ENCODE measurements around the gene PDZD7.

Gene PDZD7

DNA sequence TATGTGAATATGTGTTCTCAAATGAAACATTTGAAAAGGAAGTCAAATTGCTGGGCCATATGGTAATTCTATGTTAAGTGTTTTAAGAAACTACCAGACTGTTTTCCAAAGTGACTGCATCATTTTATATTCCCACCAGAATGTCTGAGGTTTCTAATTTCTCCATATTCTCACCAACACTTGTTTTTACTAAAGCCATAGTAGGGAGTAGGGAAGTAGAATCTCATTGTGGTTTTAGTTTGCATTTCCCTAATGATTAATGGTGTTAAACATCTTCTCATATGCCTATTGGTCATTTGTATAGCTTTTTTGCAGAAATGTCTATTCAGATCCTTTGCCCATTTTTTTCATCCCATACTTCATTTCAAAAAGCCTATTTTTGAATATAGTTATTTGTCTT is 70.7 kb downstream of the PDZD7 start:
- Histone ChIP-seq H4K20me1 (ENCODE audit: insufficient read depth, low read length) (no peaks in the 10 kb centered on the region), H3K4me1 (ENCODE audit: insufficient read depth, low read length) (no peaks in the 10 kb centered on the region), H3K9ac (ENCODE audit: low read depth, low read length) (no peak overlapping the region), H3K27me3 (ENCODE audit: insufficient read depth, low read length, poor library complexity) (no peaks in the 10 kb centered on the region), H3K36me3 (ENCODE audit: insufficient read depth, low read length) (peaks cover 78% of the 10 kb centered on the region), H2AFZ (ENCODE audit: low read depth, low read length) (no peak overlapping the region), H3K27ac (ENCODE audit: low read length) (no peak overlapping the region), H3K4me3 (ENCODE audit: low read depth in 1 of 2, low read length in 2 of 2) (no peak overlapping the region), H3K9me3 (ENCODE audit: insufficient read depth, low read length, severe bottlenecking) (no peaks in the 10 kb centered on the region), H3K4me2 (ENCODE audit: insufficient read depth, low read length) (no peak overlapping the region), H3K79me2 (ENCODE audit: insufficient read depth, low read length) (no peaks in the 10 kb centered on the region)
- no peak for TF ChIP-seq CTCF (IDR thresholded peaks at IDR 0.05; ENCODE audit: borderline replicate concordance, extremely low read depth, low read length, poor library complexity, severe bottlenecking)
- TF ChIP-seq EZH2 (IDR thresholded peaks at IDR 0.05; ENCODE audit: borderline replicate concordance, low read depth, low read length, severe bottlenecking): no peak
- DNase-seq: no peak
- ATAC-seq (ENCODE audit: insufficient read depth, low read depth): no peak
